GM23338 (cell line): Measurements from ENCODE around the gene DPH6. TPM values are rescaled to one million over a fixed set of nuclear protein-coding genes. Genes with fewer than 3 reads are reported as not detected.

Experiments used
- ATAC-seq: fragments of 200-7000 bp; cut with Tn5 transposase; 3 replicates; pipeline ENCODE4 v1.9.1; 2020
- DNase-seq: peaks from one replicate; pipeline ENCODE4 v3.0.0-alpha.2; 2015; ENCODE audit warnings: low spot score
- H2AFZ ChIP-seq: fragments of 200-600 bp; sonication (generic); 2 replicates; pipeline ENCODE4 v1.8.0; 2016; ENCODE audit warnings: antibody characterized with exemption, mild to moderate bottlenecking, moderate library complexity
- H3F3A ChIP-seq: fragments of 200-600 bp; sonication (generic); replicated peaks from 2 replicates; pipeline ENCODE4 v1.8.0; 2017; ENCODE audit warnings: antibody characterized with exemption, mixed run types, low read depth
- H3K27ac ChIP-seq: fragments of 200-600 bp; sonication (generic); 2 replicates; pipeline ENCODE4 v1.6.1; 2016; ENCODE audit warnings: low read depth
- H3K27me3 ChIP-seq: fragments of 200-600 bp; sonication (generic); 2 replicates; pipeline ENCODE4 v1.8.0; 2016; ENCODE audit warnings: mild to moderate bottlenecking, mixed run types, moderate library complexity; ENCODE audit not compliant: insufficient read depth
- H3K36me3 ChIP-seq: fragments of 200-600 bp; sonication (generic); 2 replicates; pipeline ENCODE4 v1.8.0; 2016; ENCODE audit warnings: mild to moderate bottlenecking; ENCODE audit not compliant: insufficient read depth
- H3K4me1 ChIP-seq: fragments of 200-600 bp; sonication (generic); 2 replicates; pipeline ENCODE4 v1.8.0; 2016; ENCODE audit warnings: mild to moderate bottlenecking, moderate library complexity; ENCODE audit not compliant: insufficient read depth
- H3K4me2 ChIP-seq: fragments of 200-600 bp; sonication (generic); 2 replicates; pipeline ENCODE4 v1.7.1; 2017; ENCODE audit warnings: mixed run types
- H3K4me3 ChIP-seq: fragments of 200-600 bp; sonication (generic); 2 replicates; pipeline ENCODE4 v1.6.1; 2016; ENCODE audit warnings: mixed run types
- H3K79me2 ChIP-seq: fragments of 200-600 bp; sonication (generic); replicated peaks from 2 replicates; pipeline ENCODE4 v1.8.0; 2017; ENCODE audit warnings: mild to moderate bottlenecking; ENCODE audit not compliant: insufficient read depth
- H3K9me2 ChIP-seq: fragments of 200-600 bp; sonication (generic); 2 replicates; pipeline ENCODE4 v1.8.0; 2017; ENCODE audit not compliant: insufficient read depth
- H4K20me1 ChIP-seq: fragments of 200-600 bp; sonication (generic); replicated peaks from 2 replicates; pipeline ENCODE4 v1.8.0; 2017; ENCODE audit warnings: mild to moderate bottlenecking; ENCODE audit not compliant: insufficient read depth
- H3K27ac Mint-ChIP-seq: 2 replicates; pipeline ENCODE4 v1.8.0; 2020; ENCODE audit warnings: inconsistent platforms, mild to moderate bottlenecking, moderate library complexity, mixed read lengths
- H3K27me3 Mint-ChIP-seq: 3 replicates; pipeline ENCODE4 v1.8.0; 2022; ENCODE audit warnings: low read depth, mild to moderate bottlenecking, moderate library complexity, mixed read lengths, inconsistent platforms; ENCODE audit not compliant: insufficient read depth, poor library complexity
- H3K36me3 Mint-ChIP-seq: 3 replicates; pipeline ENCODE4 v1.8.0; 2021; ENCODE audit warnings: low read depth, mild to moderate bottlenecking, inconsistent platforms, moderate library complexity, mixed read lengths
- H3K4me1 Mint-ChIP-seq: 3 replicates; pipeline ENCODE4 v1.8.0; 2020; ENCODE audit warnings: mild to moderate bottlenecking, inconsistent platforms, mixed read lengths
- H3K4me3 Mint-ChIP-seq: 3 replicates; pipeline ENCODE4 v1.8.0; 2021; ENCODE audit warnings: moderate library complexity, mild to moderate bottlenecking, inconsistent platforms, mixed read lengths
- H3K9me3 Mint-ChIP-seq: 3 replicates; pipeline ENCODE4 v1.8.0; 2020; ENCODE audit warnings: moderate library complexity, mild to moderate bottlenecking, inconsistent platforms, mixed read lengths
- CTCF ChIP-seq, 2 experiments: fragments of 200-600 bp in 1 of 2; sonication (generic) in 1 of 2; conservative IDR thresholded peaks; 2 replicates each; pipeline versions ENCODE4 v1.5.1 to v1.6.1; 2016 to 2017; ENCODE audit warnings: antibody characterized with exemption in 2 of 2, low read depth in 2 of 2, mild to moderate bottlenecking in 2 of 2, moderate library complexity in 1 of 2
- ZNF462 ChIP-seq: fragments of 250-450 bp; sonication (Bioruptor Pico); IDR thresholded peaks from 2 replicates; pipeline ENCODE4 v1.5.0; 2020; ENCODE audit warnings: mild to moderate bottlenecking, moderate library complexity
- polyA plus RNA-seq: library from polyadenylated mRNA; unstranded; fragments of >200 nt; fragmentation: Nextera tagmentation; extraction: Ambion mirVana; gene quantifications from 2 replicates; pipeline ENCODE4 v1.2.1, GENCODE V29; 2016
- total RNA-seq: library from RNA; depleted of rRNA; stranded (reverse); fragments of >200 nt; shearing (Covaris generic); gene quantifications from 2 replicates; pipeline ENCODE4 v1.2.3, GENCODE V29; 2014

DPH6 gene
- total and polyA plus RNA-seq, 2 experiments from 2014 or later, result 37.9 to 46.9 TPM

- H2AFZ ChIP-seq, result no peak overlapping the region
- no peak overlapping the region for H3K27ac ChIP-seq
- no peak overlapping the region for H3K4me3 Mint-ChIP-seq
- H3K4me3 ChIP-seq, result no peak overlapping the region
- H3K27ac Mint-ChIP-seq, result no peak overlapping the region
- H4K20me1 ChIP-seq, result no peaks in the 10 kb centered on the region
- no peaks in the 10 kb centered on the region for H3K36me3 ChIP-seq
- DNase-seq, result peak; percentile 73
- peaks cover 2% of the 10 kb centered on the region for H3K27me3 Mint-ChIP-seq
- no peaks in the 10 kb centered on the region for H3F3A ChIP-seq
- H3K9me2 ChIP-seq, result no peaks in the 10 kb centered on the region
- peaks cover 12% of the 10 kb centered on the region; the same call in 2 of the 3 replicates for H3K9me3 Mint-ChIP-seq
- H3K27me3 ChIP-seq, result no peaks in the 10 kb centered on the region
- peak; percentile 37; the same call in 2 of the 3 replicates for ATAC-seq
- H3K4me1 Mint-ChIP-seq, result peaks cover 8% of the 10 kb centered on the region; the same call in 2 of the 3 replicates
- no peak for TF ChIP-seq ZNF462
- TF ChIP-seq CTCF (conservative IDR thresholded peaks at IDR 0.05; ENCODE audit: low read depth in 2 of 2), result peak; percentile 87 to 99
- H3K36me3 Mint-ChIP-seq, result peaks cover 11% of the 10 kb centered on the region; the same call in 2 of the 3 replicates
- H3K79me2 ChIP-seq, result no peaks in the 10 kb centered on the region
- H3K4me2 ChIP-seq, result no peak overlapping the region
- peaks cover 4% of the 10 kb centered on the region; the same call in 1 of the 2 replicates for H3K4me1 ChIP-seq
These were observed 101.3 kb downstream of the DPH6 start for GRCh38 chr15:35444557-35445204.
